ENCODE results near the gene TARBP1. TPM values are rescaled to one million over a fixed set of nuclear protein-coding genes. Genes with fewer than 3 reads are reported as not detected.

TARBP1 gene
- total and polyA plus RNA-seq, 12 donors, result 4.6 to 49.9 (median 9.0) TPM

DNA sequence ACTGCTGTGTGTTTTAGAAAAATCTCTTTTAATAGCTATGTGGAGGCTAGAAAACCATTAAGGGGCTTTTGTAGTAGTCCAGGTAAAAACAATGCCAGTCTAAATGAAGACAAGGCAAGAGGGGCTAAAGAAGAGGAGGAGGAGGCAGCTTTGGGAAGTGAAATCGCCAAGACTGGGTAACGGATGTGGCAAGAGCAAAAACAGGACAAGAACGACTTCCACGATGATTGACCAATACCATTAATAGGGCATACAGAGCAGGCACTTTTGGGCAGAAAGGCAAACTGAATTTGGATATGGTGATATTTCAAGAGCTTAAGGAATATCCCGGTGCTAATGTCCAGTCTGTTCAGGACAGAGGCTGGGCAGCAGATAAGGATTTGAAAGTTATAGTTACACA lies 83.7 kb downstream of the TARBP1 start:
- Histone ChIP-seq H3K4me1 (peaks cover 0 to 28% (median 0%) of the 10 kb centered on the region in 9 donors), H3K27ac (no peak overlapping the region), H3K4me3 (no peak overlapping the region), H3K36me3 (peaks cover 0 to 59% (median 21%) of the 10 kb centered on the region in 9 donors), H3K9me3 (no peaks in the 10 kb centered on the region), H3K27me3 (no peaks in the 10 kb centered on the region)
- ATAC-seq (no peak), DNase-seq (no peak)
- TF ChIP-seq, protein P1, sequence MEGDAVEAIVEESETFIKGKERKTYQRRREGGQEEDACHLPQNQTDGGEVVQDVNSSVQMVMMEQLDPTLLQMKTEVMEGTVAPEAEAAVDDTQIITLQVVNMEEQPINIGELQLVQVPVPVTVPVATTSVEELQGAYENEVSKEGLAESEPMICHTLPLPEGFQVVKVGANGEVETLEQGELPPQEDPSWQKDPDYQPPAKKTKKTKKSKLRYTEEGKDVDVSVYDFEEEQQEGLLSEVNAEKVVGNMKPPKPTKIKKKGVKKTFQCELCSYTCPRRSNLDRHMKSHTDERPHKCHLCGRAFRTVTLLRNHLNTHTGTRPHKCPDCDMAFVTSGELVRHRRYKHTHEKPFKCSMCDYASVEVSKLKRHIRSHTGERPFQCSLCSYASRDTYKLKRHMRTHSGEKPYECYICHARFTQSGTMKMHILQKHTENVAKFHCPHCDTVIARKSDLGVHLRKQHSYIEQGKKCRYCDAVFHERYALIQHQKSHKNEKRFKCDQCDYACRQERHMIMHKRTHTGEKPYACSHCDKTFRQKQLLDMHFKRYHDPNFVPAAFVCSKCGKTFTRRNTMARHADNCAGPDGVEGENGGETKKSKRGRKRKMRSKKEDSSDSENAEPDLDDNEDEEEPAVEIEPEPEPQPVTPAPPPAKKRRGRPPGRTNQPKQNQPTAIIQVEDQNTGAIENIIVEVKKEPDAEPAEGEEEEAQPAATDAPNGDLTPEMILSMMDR (IDR thresholded peaks at IDR 0.05), result no peak
- intact Hi-C loops (cut with DNase I), result no loop called here
- 89 to 93% methylated on average over 5 of the region's 5 CpGs for WGBS, 2 donors

DNA sequence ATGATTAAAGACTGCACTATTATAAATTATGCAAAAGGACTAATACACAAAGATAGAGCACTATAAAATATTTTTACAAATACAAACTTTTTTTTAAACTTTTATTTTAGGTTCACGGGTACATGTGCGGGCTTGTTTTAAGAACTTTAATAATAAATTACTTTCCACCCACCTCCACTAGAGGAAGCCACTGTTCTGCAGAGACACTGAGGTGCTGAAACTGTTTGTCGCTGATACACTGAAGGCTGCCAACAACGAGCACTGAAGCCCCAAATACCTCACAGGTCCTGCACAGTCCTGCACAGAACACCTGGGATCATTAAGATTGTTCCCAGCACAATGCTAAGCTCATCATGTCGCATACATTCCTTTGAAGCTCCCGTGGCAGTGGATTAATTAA lies 85.8 kb downstream of the TARBP1 start:
- WGBS, 2 donors, result 88 to 92% methylated on average over 6 of the region's 6 CpGs
- Histone ChIP-seq H3K27ac (no peak overlapping the region), H3K4me3 (no peak overlapping the region), H3K4me1 (peaks cover 0 to 11% (median 0%) of the 10 kb centered on the region in 9 donors), H3K36me3 (peaks cover 0 to 60% (median 21%) of the 10 kb centered on the region in 9 donors), H3K27me3 (no peaks in the 10 kb centered on the region), H3K9me3 (no peaks in the 10 kb centered on the region)
- ATAC-seq, result no peak
- TF ChIP-seq, protein P1 (IDR thresholded peaks at IDR 0.05), result no peak
- DNase-seq, result no peak
- intact Hi-C loops (cut with DNase I), result no loop called here

DNA sequence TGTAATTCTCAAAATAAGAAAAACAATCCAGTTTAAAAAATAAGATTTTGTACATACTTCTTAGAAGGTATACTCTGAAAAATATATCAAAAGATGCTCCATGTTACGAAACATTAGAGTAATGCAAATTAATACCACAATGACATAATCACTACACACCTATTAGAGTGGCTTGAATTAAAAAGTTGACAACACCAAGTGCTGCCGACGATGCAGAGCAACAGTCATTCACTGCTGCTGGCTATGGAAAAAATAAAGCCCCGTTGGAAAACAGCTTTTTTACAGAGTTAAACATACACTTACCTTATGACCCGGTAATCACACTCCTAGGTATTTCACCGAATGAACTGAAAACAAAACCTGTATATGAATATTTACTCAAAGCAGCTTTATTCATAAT lies 90.9 kb downstream of the TARBP1 start:
- no peak overlapping the region for H3K27ac ChIP-seq
- no peak for ATAC-seq

DNA sequence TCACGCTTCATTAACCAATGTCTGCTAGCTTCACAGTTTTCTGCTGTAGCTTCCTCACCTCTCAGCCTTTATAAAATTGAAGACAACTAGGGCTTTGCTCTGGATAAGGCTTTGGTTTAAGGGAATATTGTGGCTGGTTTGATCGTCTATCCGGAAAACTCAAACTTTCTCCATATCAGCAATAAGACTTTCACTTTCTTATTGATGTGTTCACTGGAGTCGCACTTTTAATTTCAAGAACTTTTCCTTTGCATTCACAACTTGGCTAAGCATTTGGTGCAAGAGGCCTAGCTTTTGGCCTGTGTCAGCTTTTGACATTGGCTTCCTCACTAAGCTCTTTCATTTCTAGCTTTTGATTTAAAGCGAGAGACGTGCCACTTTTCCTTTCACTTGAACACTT lies 92.9 kb downstream of the TARBP1 start:
- Histone ChIP-seq H3K27ac (no peak overlapping the region), H3K4me3 (no peak overlapping the region), H3K36me3 (peaks cover 0 to 55% (median 5%) of the 10 kb centered on the region in 9 donors), H3K9me3 (no peaks in the 10 kb centered on the region), H3K4me1 (no peaks in the 10 kb centered on the region), H3K27me3 (no peaks in the 10 kb centered on the region)
- ATAC-seq, result no peak
- no peak for DNase-seq
- 97 to 98% methylated on average over 6 of the region's 6 CpGs for WGBS, 2 donors
- intact Hi-C loops (cut with DNase I), result no loop called here
- TF ChIP-seq, protein P1 (IDR thresholded peaks at IDR 0.05), result no peak

More for the DNA sequence above, 90.9 kb downstream of the TARBP1 start:
- peaks cover 0 to 61% (median 16%) of the 10 kb centered on the region in 9 donors for H3K36me3 ChIP-seq
- WGBS, 2 donors, result 88 to 92% methylated on average over 6 of the region's 6 CpGs
- intact Hi-C loops (cut with DNase I), result no loop called here
- no peak overlapping the region for H3K4me3 ChIP-seq
- no peaks in the 10 kb centered on the region for H3K27me3 ChIP-seq
- DNase-seq, result no peak
- TF ChIP-seq, protein P1 (IDR thresholded peaks at IDR 0.05), result no peak
- no peaks in the 10 kb centered on the region for H3K9me3 ChIP-seq
- H3K4me1 ChIP-seq, result no peaks in the 10 kb centered on the region

Measured in heart right ventricle (tissue), 16 donors.